ENCODE data around the gene STAG2.

DNA sequence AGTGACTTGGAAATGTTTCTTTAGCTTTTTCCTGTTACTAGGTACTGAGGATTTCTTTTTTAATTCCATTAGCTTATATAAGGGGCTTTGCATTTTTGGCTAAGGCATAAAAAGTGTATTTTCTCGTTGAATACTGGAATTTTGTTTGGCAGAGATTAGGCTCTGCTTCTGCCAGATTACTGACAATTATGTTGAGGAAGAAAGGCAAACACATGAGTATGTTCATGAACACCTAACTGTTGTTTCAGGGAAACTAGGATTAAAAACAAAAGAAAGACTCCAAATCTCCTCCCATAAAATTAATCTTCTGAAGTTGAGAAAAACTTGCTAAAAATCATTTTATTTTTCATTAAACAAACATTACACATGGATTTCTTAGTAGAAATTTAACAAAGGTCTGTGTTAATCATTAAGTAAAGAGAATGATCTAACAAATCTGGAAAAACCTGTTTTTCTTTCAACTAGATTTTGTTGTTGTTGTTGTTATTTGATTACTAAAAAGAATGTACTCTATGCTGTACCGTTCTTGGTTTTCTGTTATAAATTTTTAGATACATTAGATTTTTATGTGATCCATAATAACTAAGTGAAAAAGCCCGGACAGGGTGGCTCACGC lies 43.3 kb upstream of the STAG2 start:
- TF ChIP-seq CTCF (IDR thresholded peaks at IDR 0.05) (no peak), POLR2A (IDR thresholded peaks at IDR 0.05) (no peak)
